Medulla oblongata (tissue), 1 donor: ENCODE data around the gene ALDH1L1.

Experiments
- DNase-seq: peaks from one replicate; pipeline ENCODE4 v3.0.0-alpha.2; 2015; ENCODE audit errors: extremely low spot score

The ALDH1L1 gene

GRCh38 chr3:126119976-126120375 lies 60.4 kb downstream of the ALDH1L1 start:
- no peak for DNase-seq

- DNase-seq: no peak
Observed at GRCh38 chr3:126119008-126119675, 61.2 kb downstream of the ALDH1L1 start.

- DNase-seq: no peak
Observed at GRCh38 chr3:126118591-126118990, 61.8 kb downstream of the ALDH1L1 start.

GRCh38 chr3:126117786-126118185 lies 62.6 kb downstream of the ALDH1L1 start:
- no peak for DNase-seq

- no peak for DNase-seq
Observed at GRCh38 chr3:126117212-126117611, 63.2 kb downstream of the ALDH1L1 start.

- no peak for DNase-seq
Observed at GRCh38 chr3:126116526-126116925, 63.9 kb downstream of the ALDH1L1 start.

- DNase-seq: no peak
Observed at GRCh38 chr3:126114443-126115386, 65.7 kb downstream of the ALDH1L1 start.

- no peak for DNase-seq
Observed at GRCh38 chr3:126113733-126114442, 66.5 kb downstream of the ALDH1L1 start.

- no peak for DNase-seq
Observed at GRCh38 chr3:126113238-126113555, 67.2 kb downstream of the ALDH1L1 start.

- no peak for DNase-seq
Observed at GRCh38 chr3:126112531-126113237, 67.7 kb downstream of the ALDH1L1 start.

- no peak for DNase-seq
Observed at GRCh38 chr3:126111566-126112475, 68.6 kb downstream of the ALDH1L1 start.

GRCh38 chr3:126111126-126111551 lies 69.2 kb downstream of the ALDH1L1 start:
- DNase-seq: no peak

- no peak for DNase-seq
Observed at GRCh38 chr3:126110431-126111125, 69.8 kb downstream of the ALDH1L1 start.

- no peak for DNase-seq
Observed at GRCh38 chr3:126109880-126110235, 70.5 kb downstream of the ALDH1L1 start.

- no peak for DNase-seq
Observed at GRCh38 chr3:126109146-126109879, 71.1 kb downstream of the ALDH1L1 start.

- DNase-seq: no peak
Observed at GRCh38 chr3:126108676-126109050, 71.7 kb downstream of the ALDH1L1 start.

GRCh38 chr3:126107957-126108675 lies 72.3 kb downstream of the ALDH1L1 start:
- no peak for DNase-seq

- no peak for DNase-seq
Observed at GRCh38 chr3:126107203-126107939, 73.0 kb downstream of the ALDH1L1 start.
